Measurements from ENCODE around the gene TMEM260.
"Not testable (repeated sequence)": the region's sequence is repeated elsewhere in the genome, so short reads cannot be mapped to it uniquely, and the experiment has no call there.

Gene TMEM260

DNA sequence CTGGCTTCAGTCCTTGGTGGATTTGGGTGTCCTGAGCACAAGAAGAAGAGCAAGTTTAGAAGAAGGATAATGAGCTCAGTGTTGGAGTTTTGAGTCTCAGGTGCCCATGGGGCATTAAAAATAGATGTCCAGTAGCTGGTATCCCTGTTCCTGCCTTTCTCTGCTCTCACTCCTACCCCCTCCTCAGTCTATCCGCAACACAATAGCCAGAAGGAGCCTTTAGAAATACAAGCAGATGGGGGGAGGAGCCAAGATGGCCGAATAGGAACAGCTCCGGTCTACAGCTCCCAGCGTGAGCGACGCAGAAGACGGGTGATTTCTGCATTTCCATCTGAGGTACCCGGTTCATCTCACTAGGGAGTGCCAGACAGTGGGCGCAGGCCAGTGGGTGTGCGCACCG lies 87.7 kb downstream of the TMEM260 start:
- DNase-seq, result not testable (repeated sequence)

DNA sequence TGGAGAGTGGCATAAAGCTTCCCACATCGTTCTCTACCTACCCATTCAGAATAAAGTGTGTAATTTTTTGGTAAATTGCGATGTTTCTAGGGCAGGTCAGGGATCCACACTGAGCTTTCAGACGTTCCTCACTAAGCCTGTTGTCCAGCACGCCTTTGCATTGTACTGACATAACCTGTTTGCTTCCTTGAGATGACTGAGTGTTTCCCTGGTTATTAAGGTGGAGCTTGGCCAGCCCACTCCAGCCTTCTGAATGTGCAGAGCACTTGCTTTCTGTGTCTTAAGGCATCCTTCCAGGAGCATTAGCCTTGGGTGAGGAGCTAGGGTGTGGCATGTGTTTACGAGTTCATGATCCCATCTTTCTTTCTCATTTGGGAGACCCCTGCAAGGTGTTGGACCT lies 96.4 kb downstream of the TMEM260 start:
- no peak for DNase-seq

DNA sequence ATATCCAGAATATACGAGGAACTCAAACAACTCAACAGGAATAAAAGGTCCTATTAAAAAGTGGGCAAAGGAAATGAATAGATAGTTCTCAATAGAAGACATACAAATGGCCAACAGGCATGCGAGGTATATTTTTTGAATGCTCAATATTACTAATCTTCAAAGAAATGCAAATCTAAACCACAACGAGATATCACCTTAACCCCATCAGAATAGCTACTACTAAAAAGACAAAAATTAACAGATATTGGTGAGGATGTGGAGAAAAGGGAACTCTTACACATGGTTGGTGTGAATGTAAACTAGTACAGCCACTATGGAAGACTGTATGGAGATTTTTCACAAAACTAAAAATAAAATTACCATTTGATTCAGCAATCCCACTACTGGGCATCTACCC lies 99.2 kb downstream of the TMEM260 start:
- DNase-seq, result no peak

GRCh38 chr14:56686416-56686815 lies 106.8 kb downstream of the TMEM260 start:
- peak in 10 of 56 donors; percentile 0 to 11 (median 4) for DNase-seq

DNA sequence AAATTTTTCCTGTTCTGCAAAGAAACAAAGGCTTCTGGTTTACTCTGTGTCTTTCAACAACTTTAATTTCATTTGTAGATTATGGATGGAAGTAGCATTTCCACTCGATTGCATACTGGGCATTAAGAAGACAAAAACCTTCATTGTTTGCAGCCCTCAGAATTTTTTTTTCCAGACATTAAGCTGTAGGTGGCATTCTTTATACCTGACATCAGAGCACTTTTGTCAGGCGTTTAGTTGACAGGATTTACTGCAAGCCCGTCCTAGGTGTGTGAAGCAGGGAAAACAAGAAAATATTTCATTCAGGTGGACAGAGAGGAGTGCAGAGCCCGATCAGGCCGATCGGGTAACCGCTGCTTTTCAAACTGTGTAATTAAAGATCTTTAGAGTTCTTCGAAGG lies 107.5 kb downstream of the TMEM260 start:
- DNase-seq, result no peak

- DNase-seq, result no peak
These were observed 115.0 kb downstream of the TMEM260 start for GRCh38 chr14:56694609-56695008.

- not testable (repeated sequence) for DNase-seq
These were observed 115.6 kb downstream of the TMEM260 start for GRCh38 chr14:56695216-56695615.

Data from amygdala (tissue), 56 donors.